ENCODE data around the gene KDM6B. TPM values are rescaled to one million over a fixed set of nuclear protein-coding genes. Genes with fewer than 3 reads are reported as not detected.
"Not testable (repeated sequence)": the region's sequence is repeated elsewhere in the genome, so short reads cannot be mapped to it uniquely, and the experiment has no call there.

KDM6B gene
- total RNA-seq, 2 donors from 2014 or later, result 7.5 to 20.1 TPM

DNA sequence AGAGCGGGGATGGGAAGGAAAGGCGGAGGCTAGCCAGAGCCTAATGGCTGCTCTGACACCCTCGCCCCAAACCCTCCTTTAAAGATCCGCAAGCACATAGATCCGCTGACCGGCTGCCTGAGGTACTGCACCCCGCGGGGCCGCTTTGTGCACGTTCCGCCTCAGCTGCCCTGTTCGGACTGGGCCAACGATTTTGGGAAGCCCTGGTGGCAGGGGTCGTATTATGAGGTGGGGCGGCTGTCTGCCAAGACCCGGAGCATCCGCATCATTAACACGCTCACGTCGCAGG lies 24.4 kb downstream of the KDM6B start:
- peak; percentile 49 to 69 (median 63) for DNase-seq
- TF ChIP-seq, protein P1, sequence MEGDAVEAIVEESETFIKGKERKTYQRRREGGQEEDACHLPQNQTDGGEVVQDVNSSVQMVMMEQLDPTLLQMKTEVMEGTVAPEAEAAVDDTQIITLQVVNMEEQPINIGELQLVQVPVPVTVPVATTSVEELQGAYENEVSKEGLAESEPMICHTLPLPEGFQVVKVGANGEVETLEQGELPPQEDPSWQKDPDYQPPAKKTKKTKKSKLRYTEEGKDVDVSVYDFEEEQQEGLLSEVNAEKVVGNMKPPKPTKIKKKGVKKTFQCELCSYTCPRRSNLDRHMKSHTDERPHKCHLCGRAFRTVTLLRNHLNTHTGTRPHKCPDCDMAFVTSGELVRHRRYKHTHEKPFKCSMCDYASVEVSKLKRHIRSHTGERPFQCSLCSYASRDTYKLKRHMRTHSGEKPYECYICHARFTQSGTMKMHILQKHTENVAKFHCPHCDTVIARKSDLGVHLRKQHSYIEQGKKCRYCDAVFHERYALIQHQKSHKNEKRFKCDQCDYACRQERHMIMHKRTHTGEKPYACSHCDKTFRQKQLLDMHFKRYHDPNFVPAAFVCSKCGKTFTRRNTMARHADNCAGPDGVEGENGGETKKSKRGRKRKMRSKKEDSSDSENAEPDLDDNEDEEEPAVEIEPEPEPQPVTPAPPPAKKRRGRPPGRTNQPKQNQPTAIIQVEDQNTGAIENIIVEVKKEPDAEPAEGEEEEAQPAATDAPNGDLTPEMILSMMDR (IDR thresholded peaks at IDR 0.05), result peak; percentile 24 to 64 (median 43)
- TF ChIP-seq POLR2A (IDR thresholded peaks at IDR 0.05), result no peak
- peaks cover 34% of the 10 kb centered on the region for H3K4me1 ChIP-seq
- 9 to 13% methylated on average over 7 to 20 of the region's 20 CpGs for WGBS, 2 donors
- peak; percentile 11 for ATAC-seq
- intact Hi-C loops (cut with DNase I), result loop anchor here (5.0 kb wide), 1 partner anchor 36 kb away; no protein-coding TSS in a partner anchor
- no peaks in the 10 kb centered on the region for H3K9me3 ChIP-seq
- no peaks in the 10 kb centered on the region for H3K27me3 ChIP-seq
- no peaks in the 10 kb centered on the region for H3K36me3 ChIP-seq (replicated peaks in 1 of 2; ENCODE audit: insufficient read depth in 1 of 2, low read depth in 2 of 2)
- H3K27ac ChIP-seq, result peak overlapping the region; percentile 82 to 96 (median 94)
- H3K4me3 ChIP-seq, result peak overlapping the region in 1 of 2 donors; percentile 49

DNA sequence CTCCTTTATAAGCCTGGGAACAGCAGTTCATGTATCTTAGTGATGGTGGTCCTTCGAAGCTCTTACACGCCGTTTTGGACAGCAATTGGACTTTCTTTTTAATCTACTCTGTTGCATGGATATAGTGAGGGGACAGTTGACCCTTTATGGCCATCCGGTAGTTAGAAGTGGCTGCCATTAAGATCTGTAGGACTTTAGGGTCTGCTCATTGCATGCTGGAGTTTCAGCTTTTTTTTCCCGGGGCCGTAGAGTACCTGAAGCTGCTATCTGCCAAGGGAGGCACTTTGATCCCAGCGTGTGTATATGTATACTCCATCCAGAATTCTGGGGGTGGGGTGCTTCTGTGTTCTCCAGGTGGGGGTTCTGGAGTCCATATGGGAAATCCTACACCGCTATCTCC lies 25.0 kb downstream of the KDM6B start:
- ATAC-seq (no peak), DNase-seq (no peak)
- intact Hi-C loops (cut with DNase I), result loop anchor here (5.0 kb wide), 1 partner anchor 37 kb away; no protein-coding TSS in a partner anchor
- Histone ChIP-seq H3K27ac (peak overlapping the region in 2 of 4 donors; percentile 82 to 96), H3K4me3 (no peak overlapping the region), H3K27me3 (no peaks in the 10 kb centered on the region), H3K4me1 (peaks cover 34% of the 10 kb centered on the region), H3K36me3 (replicated peaks in 1 of 2; ENCODE audit: insufficient read depth in 1 of 2, low read depth in 2 of 2) (no peaks in the 10 kb centered on the region), H3K9me3 (no peaks in the 10 kb centered on the region)
- TF ChIP-seq, protein P1 (IDR thresholded peaks at IDR 0.05), result no peak
- TF ChIP-seq POLR2A (IDR thresholded peaks at IDR 0.05), result no peak
- 54 to 68% methylated on average over 8 of the region's 8 CpGs for WGBS, 2 donors

DNA sequence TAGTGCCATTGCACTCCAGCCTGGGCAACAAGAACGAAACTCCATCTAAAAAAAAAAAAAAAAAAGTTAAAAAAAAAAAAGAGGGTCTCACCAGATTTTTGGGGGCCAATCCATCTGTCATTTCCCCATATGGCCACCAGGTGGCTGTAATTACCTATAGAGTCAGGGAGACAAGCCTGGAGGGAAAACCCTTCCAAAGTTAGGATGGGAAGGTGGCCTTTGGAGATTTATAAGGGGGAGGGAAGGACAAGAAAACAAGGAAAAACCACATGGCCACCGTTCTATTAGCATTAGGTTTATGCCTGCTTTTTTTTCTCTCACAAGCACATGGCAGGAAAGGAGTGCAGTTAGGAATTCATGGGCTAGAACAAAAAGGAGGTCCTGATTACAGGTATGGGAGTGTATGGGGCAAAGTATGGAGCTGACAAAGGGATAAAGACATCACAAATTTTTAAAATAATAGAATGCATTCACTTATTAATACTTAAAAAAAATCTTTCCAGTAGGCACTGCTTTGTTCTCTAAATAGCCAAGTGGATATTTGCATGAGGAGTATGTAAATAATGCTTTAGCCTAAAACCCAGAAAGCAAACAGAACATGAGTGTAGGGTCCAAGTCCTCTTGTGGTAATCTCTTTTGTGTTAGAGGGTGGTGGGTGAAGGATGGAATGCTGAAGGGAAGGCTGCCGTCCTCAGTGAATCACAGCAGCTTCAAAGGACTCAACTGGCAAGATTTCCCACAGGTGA lies 28.8 kb downstream of the KDM6B start:
- intact Hi-C loops (cut with DNase I), result loop anchor here (5.0 kb wide), 2 partner anchors 34 to 124 kb away; no protein-coding TSS in a partner anchor
- Histone ChIP-seq H3K27ac (no peak overlapping the region), H3K9me3 (no peaks in the 10 kb centered on the region), H3K36me3 (replicated peaks in 1 of 2; ENCODE audit: insufficient read depth in 1 of 2, low read depth in 2 of 2) (no peaks in the 10 kb centered on the region), H3K4me1 (peaks cover 15% of the 10 kb centered on the region), H3K4me3 (no peak overlapping the region), H3K27me3 (no peaks in the 10 kb centered on the region)
- no peak for ATAC-seq
- TF ChIP-seq POLR2A (IDR thresholded peaks at IDR 0.05), result no peak
- TF ChIP-seq, protein P1 (IDR thresholded peaks at IDR 0.05), result peak; percentile 46 to 96 (median 82)
- 25 to 27% methylated on average over 3 of the region's 3 CpGs for WGBS, 2 donors
- DNase-seq, result peak; percentile 37 to 65 (median 56)

DNA sequence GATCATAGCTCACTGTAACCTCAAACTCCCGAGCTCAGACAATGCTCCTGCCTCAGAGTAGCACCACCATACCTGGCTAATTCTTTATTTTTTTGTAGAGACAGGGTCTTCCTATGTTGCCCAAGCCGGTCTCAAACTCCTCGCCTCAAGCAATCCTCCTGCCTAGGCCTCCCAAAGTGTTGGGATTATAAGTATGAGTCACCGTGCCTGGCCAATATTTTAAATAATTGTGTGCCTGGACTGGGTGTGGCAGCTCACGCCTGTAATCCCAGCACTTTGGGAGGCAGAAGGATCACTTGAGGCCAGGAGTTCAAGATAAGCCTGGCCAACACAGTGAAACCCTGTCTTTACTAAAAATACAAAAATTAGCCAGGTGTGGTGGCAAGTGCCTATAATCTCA lies 30.4 kb downstream of the KDM6B start:
- H3K9me3 ChIP-seq; DNase-seq; H3K27me3 ChIP-seq; H3K36me3 ChIP-seq (replicated peaks in 1 of 2; ENCODE audit: insufficient read depth in 1 of 2, low read depth in 2 of 2); H3K4me3 ChIP-seq; ATAC-seq; H3K27ac ChIP-seq; H3K4me1 ChIP-seq: not testable (repeated sequence)
- intact Hi-C loops (cut with DNase I), result loop anchor here (5.0 kb wide), 2 partner anchors 33 to 123 kb away; no protein-coding TSS in a partner anchor
- 77 to 85% methylated on average over 5 of the region's 5 CpGs for WGBS, 2 donors

DNA sequence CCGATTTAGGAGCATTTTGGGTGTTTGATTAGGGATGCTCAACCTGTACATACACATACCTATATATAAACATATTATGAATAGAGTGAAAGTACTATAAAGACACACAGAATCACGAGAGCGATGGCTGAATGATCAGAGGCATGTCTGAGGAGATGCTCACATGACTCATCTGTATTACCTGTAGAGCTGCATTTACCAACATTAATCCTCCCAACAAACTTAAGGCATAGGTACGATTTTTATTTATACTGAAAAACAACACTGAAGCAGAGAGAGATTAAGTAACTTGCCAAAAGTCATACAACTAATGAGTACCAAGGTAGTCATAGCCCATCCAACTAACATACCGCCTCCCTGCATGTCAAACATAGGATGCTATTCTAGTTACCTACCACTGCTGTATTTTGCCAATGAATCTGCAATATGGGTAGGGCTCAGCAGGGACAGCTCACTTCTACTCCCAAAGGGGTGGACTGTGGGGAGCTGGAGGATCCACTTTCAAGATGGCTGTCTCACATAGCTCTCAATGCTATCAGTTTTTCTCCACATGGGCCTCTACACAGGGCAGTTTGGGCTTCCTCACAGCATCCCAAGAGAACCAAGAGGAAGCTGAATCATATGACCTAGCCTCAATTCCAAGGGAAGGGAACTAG lies 31.1 kb downstream of the KDM6B start:
- Histone ChIP-seq H3K9me3 (no peaks in the 10 kb centered on the region), H3K27ac (no peak overlapping the region), H3K27me3 (no peaks in the 10 kb centered on the region), H3K4me3 (no peak overlapping the region), H3K4me1 (no peaks in the 10 kb centered on the region), H3K36me3 (replicated peaks in 1 of 2; ENCODE audit: insufficient read depth in 1 of 2, low read depth in 2 of 2) (no peaks in the 10 kb centered on the region)
- no peak for TF ChIP-seq POLR2A (IDR thresholded peaks at IDR 0.05)
- TF ChIP-seq, protein P1 (IDR thresholded peaks at IDR 0.05), result no peak
- DNase-seq (no peak), ATAC-seq (no peak)
- intact Hi-C loops (cut with DNase I), result loop anchor here (5.0 kb wide), 2 partner anchors 32 to 122 kb away; no protein-coding TSS in a partner anchor
- 85 to 90% methylated on average over 5 of the region's 5 CpGs for WGBS, 2 donors
